ENCODE data around the gene CSRNP3. TPM values are rescaled to one million over a fixed set of nuclear protein-coding genes. Genes with fewer than 3 reads are reported as not detected.
A peak's percentile ranks its signal among the peaks of the same experiment; 100 is the strongest.

CSRNP3 gene
- total and polyA plus RNA-seq, 4 donors, result 0.18 to 2.2 (median 2.0) TPM

DNA sequence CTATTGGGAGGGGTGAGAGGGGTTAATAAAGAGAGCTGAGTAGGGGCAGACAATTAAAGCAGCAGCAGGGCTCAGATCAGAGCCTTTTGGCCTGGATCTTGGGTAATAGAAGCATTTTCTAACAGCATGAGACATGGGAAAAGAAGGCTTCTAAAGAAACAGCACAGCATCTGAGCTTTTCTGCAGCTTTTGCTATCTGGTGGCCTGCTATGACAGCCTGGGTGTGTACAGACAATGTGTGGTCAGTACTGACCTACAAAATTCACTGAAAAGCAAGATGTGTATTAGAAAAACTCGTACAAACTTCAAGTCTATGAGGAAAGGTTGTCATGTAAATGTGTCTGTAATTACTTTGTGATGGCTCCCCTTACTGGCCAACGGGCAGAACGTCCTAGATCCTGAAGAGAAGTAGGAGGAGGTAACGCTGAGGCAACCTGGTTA is 229.0 kb downstream of the CSRNP3 start:
- H3K27me3 ChIP-seq (ENCODE audit: control insufficient read depth in 4 of 4, insufficient read depth in 4 of 4, low read length in 3 of 4), result no peaks in the 10 kb centered on the region
- 1% methylated on average over 4 of the region's 4 CpGs for WGBS
- H3K9ac ChIP-seq (ENCODE audit: low read depth in 1 of 2, low read length in 2 of 2), result no peak overlapping the region
- DNase-seq (ENCODE audit: low spot score), result no peak
- H3K4me3 ChIP-seq (ENCODE audit: low read depth in 1 of 3, low read length in 3 of 3), result no peak overlapping the region
- H3K9me3 ChIP-seq (ENCODE audit: control insufficient read depth in 4 of 4, low read length in 3 of 4), result no peaks in the 10 kb centered on the region
- no peak overlapping the region for H3K27ac ChIP-seq (ENCODE audit: low read depth in 1 of 2, low read length in 2 of 2)
- TF ChIP-seq NR2F2 (IDR thresholded peaks at IDR 0.05) (no peak), FOXA1 (IDR thresholded peaks at IDR 0.05) (no peak), JUND (IDR thresholded peaks at IDR 0.05) (no peak), MAX (IDR thresholded peaks at IDR 0.05) (no peak), CTCF (IDR thresholded peaks at IDR 0.05; ENCODE audit: low read depth, low read length, missing input control) (peak; percentile 61), ATF3 (IDR thresholded peaks at IDR 0.05) (no peak), SP1 (IDR thresholded peaks at IDR 0.05) (no peak), GABPA (IDR thresholded peaks at IDR 0.05 in 1 of 2, conservative IDR thresholded peaks at IDR 0.05 in 1 of 2) (no peak), RXRA (IDR thresholded peaks at IDR 0.05) (no peak), RAD21 (IDR thresholded peaks at IDR 0.05) (peak; percentile 74 to 82), FOXA2 (IDR thresholded peaks at IDR 0.05) (no peak), ZBTB33 (IDR thresholded peaks at IDR 0.05) (no peak)
- TF ChIP-seq, protein P1, sequence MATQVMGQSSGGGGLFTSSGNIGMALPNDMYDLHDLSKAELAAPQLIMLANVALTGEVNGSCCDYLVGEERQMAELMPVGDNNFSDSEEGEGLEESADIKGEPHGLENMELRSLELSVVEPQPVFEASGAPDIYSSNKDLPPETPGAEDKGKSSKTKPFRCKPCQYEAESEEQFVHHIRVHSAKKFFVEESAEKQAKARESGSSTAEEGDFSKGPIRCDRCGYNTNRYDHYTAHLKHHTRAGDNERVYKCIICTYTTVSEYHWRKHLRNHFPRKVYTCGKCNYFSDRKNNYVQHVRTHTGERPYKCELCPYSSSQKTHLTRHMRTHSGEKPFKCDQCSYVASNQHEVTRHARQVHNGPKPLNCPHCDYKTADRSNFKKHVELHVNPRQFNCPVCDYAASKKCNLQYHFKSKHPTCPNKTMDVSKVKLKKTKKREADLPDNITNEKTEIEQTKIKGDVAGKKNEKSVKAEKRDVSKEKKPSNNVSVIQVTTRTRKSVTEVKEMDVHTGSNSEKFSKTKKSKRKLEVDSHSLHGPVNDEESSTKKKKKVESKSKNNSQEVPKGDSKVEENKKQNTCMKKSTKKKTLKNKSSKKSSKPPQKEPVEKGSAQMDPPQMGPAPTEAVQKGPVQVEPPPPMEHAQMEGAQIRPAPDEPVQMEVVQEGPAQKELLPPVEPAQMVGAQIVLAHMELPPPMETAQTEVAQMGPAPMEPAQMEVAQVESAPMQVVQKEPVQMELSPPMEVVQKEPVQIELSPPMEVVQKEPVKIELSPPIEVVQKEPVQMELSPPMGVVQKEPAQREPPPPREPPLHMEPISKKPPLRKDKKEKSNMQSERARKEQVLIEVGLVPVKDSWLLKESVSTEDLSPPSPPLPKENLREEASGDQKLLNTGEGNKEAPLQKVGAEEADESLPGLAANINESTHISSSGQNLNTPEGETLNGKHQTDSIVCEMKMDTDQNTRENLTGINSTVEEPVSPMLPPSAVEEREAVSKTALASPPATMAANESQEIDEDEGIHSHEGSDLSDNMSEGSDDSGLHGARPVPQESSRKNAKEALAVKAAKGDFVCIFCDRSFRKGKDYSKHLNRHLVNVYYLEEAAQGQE (IDR thresholded peaks at IDR 0.05), result no peak
- H3K4me1 ChIP-seq (ENCODE audit: control insufficient read depth in 4 of 4, insufficient read depth in 4 of 4, low read length in 3 of 4), result no peaks in the 10 kb centered on the region
- H3K36me3 ChIP-seq (ENCODE audit: control insufficient read depth in 4 of 4, insufficient read depth in 3 of 4, low read depth in 1 of 4, low read length in 3 of 4), result no peaks in the 10 kb centered on the region

DNA sequence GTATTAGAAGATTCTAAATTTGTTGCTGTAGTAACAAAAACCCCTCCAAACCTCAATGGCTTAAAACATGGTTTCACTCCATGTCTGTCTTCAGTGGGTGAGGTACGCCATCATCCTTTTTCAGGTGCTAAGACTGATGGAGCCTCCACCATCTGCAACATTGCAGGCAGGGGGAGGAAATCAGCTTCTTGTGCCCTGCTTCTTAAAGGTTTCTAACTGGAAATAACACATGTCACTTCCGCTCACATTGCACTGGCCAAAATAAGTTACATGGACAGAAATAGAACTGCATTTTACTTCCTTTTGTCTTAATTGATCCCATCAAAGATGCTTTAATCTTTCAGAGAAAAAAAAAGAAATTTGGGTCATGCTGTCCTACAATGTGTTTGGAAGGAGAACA is 230.4 kb downstream of the CSRNP3 start:
- no peak for TF ChIP-seq HNF4G (IDR thresholded peaks at IDR 0.05)
- no peak for TF ChIP-seq ATF3 (IDR thresholded peaks at IDR 0.05)
- H3K36me3 ChIP-seq (ENCODE audit: control insufficient read depth in 4 of 4, insufficient read depth in 3 of 4, low read depth in 1 of 4, low read length in 3 of 4), result no peaks in the 10 kb centered on the region
- WGBS, result 87% methylated on average over 2 of the region's 2 CpGs
- H3K9me3 ChIP-seq (ENCODE audit: control insufficient read depth in 4 of 4, low read length in 3 of 4), result no peaks in the 10 kb centered on the region
- no peak for DNase-seq (ENCODE audit: low spot score)
- no peaks in the 10 kb centered on the region for H3K27me3 ChIP-seq (ENCODE audit: control insufficient read depth in 4 of 4, insufficient read depth in 4 of 4, low read length in 3 of 4)
- H3K9ac ChIP-seq (ENCODE audit: low read depth in 1 of 2, low read length in 2 of 2), result no peak overlapping the region
- H3K27ac ChIP-seq (ENCODE audit: low read depth in 1 of 2, low read length in 2 of 2), result no peak overlapping the region
- H3K4me3 ChIP-seq (ENCODE audit: low read depth in 1 of 3, low read length in 3 of 3), result no peak overlapping the region
- H3K4me1 ChIP-seq (ENCODE audit: control insufficient read depth in 4 of 4, insufficient read depth in 4 of 4, low read length in 3 of 4), result no peaks in the 10 kb centered on the region

Measured in liver (tissue), 9 donors.